ENCODE results near the gene DGCR2. TPM values are rescaled to one million over a fixed set of nuclear protein-coding genes. Genes with fewer than 3 reads are reported as not detected.

Gene DGCR2
- total RNA-seq, 2 donors from 2014 or later: 9.5 to 23.6 TPM

DNA sequence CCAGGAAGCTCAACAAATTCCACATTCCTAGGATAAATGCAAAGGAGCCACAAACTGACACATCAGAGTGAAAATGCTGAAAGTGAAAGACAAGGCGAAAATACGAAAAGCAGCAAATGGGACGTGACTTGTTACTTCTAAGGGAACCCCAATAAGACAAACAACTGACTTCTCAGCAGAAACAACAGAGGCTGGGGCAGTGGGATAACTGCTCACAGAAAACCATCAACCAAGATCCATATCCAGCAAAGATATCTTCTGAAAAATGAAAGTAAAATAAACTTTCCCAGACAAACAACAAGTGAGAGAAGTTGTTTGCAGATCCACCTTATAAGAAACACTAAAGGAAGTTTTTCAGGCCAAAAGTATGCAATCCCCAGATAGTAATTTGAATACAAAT is 72.1 kb downstream of the DGCR2 start:
- Mint-ChIP-seq H3K9me3 (no peaks in the 10 kb centered on the region), H3K27ac (no peak overlapping the region), H3K36me3 (peaks cover 0 to 10% of the 10 kb centered on the region in 2 donors)
- no peak for ATAC-seq
- no peak for DNase-seq (ENCODE audit: low spot score in 2 of 2)

DNA sequence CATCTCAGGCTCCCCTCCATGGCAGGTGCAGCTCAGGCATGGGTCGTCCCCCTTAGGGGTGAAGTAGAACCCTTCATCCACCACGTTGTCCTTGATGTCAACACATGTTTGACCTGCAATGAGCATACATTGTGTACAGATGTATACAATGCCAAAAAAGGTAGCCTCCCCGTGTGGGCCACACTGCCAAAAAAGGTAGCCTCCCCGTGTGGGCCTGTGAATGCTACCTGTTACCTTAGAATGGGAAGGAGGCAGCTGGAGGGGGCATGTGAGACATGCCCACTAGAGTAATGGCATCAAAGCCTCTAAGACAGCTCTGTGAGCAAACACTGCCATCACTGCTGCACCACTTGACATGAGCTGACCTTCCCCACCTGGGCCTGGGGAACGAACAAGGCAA is 73.7 kb downstream of the DGCR2 start:
- Mint-ChIP-seq H3K9me3 (no peaks in the 10 kb centered on the region), H3K27ac (no peak overlapping the region)
- DNase-seq (ENCODE audit: low spot score in 2 of 2): no peak

DNA sequence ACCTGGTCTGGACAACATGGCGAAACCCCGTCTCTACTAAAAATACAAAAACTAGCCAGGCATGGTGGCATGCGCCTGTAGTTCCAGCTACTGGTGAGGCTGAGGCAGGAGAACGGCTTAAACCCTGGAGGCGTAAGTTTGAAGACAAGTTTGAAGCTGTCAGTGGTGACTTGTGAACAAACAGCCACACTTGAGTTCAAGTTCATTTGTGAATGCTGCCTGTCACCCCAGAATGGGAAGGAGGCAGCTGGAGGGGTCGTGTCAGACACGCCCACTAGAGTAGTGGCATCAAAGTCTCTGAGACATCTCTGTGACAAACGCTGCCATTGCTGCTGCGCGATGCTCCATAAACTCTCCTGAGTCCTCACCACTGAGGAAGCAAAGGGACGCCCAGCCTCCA is 74.2 kb downstream of the DGCR2 start:
- Mint-ChIP-seq H3K36me3 (peaks cover 0 to 10% of the 10 kb centered on the region in 2 donors), H3K27ac (peak overlapping the region in 1 of 2 donors; percentile 72), H3K9me3 (no peaks in the 10 kb centered on the region)
- DNase-seq (ENCODE audit: low spot score in 2 of 2): no peak
- no peak for ATAC-seq

More for the DNA sequence above, 73.7 kb downstream of the DGCR2 start:
- ATAC-seq: no peak
- H3K36me3 Mint-ChIP-seq: peaks cover 0 to 10% of the 10 kb centered on the region in 2 donors

DNA sequence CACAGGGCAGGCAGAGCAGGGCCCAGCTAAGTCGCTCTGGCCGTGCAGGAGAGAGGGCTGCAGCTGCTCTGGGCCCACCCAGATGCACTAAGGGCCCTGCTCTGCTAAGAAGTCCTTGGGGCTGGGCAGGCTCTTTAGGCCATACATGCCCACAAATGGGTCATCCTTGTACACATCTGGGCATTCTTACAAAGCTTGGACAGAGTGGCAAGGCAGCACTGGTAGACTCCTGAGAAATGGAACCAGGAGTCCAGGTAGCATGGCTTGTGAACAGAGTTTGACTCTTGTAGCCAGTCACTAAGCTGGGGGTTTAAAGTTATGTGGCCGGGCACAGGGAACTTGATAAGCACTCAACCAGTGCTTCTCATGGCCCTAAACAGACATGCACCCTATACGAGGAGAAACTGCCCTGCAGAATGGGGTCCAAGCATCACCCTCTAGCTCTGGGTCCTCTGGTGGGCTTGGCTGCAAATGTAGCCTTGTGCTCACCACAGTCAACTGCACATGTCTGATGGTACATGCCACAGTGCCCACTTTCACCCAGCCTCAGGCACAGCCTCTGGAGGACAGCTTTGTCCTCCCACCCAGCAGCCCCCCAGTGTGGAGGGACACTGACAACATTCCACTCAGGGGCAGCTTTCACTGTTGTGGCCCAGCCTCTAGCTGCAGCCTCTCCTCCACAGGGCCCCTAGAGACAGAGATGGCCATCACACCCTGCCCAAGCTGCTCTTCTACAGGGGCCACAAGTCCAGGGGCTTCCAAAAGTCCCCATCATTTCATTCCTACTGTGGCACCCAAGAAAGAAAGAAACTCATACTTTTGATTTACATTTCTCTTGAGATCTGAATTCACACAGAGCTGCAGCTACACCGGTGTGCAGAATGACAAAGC is 75.2 kb downstream of the DGCR2 start:
- ATAC-seq (no peak), DNase-seq (ENCODE audit: low spot score in 2 of 2) (no peak)
- Mint-ChIP-seq H3K27ac (peak overlapping the region; percentile 72 to 89), H3K36me3 (peaks cover 0 to 10% of the 10 kb centered on the region in 2 donors), H3K9me3 (no peaks in the 10 kb centered on the region)

DNA sequence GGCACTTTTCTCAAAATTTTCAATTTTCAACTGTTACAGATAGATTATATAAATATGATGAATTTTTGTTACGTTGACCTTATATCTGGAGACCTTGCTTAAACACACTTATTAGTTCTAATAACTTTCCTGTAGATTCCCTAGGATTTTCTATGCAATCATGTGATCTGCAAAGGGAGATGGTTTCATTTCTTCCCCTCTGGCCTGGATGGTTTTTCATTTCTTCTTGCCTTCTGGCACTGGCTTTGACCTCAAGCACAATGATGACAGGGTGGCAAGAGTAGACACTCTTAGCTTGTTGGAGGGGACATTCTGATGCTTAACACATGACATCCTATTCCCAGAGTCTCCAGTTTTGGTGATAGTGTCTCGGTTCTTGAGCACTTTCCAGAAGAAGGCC is 75.9 kb downstream of the DGCR2 start:
- Mint-ChIP-seq H3K36me3 (peaks cover 0 to 10% of the 10 kb centered on the region in 2 donors), H3K27ac (peak overlapping the region in 1 of 2 donors; percentile 23), H3K9me3 (no peaks in the 10 kb centered on the region)
- no peak for ATAC-seq
- DNase-seq (ENCODE audit: low spot score in 2 of 2): no peak

DNA sequence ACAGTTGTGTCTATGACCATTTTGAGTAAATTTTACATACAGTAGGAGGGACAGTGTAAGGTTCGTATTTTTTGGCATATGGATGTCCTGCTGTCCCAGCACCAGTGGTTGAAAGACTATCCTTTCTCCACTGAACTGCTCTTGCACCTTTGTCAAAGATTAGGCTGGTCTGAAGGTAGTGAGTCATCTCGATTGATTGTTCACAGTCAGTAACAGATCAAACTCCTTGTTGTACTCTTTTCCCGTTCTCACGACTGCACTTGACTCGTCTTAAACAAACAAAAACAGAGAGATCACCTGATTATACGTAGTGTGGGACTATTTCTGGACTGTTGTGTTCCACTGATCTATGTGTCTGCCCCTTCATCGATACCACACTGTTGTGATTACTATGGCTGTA is 77.1 kb downstream of the DGCR2 start:
- no peak overlapping the region for H3K27ac Mint-ChIP-seq
- peaks cover 0 to 10% of the 10 kb centered on the region in 2 donors for H3K36me3 Mint-ChIP-seq
- DNase-seq (ENCODE audit: low spot score in 2 of 2): no peak
- no peak for ATAC-seq
- no peaks in the 10 kb centered on the region for H3K9me3 Mint-ChIP-seq

DNA sequence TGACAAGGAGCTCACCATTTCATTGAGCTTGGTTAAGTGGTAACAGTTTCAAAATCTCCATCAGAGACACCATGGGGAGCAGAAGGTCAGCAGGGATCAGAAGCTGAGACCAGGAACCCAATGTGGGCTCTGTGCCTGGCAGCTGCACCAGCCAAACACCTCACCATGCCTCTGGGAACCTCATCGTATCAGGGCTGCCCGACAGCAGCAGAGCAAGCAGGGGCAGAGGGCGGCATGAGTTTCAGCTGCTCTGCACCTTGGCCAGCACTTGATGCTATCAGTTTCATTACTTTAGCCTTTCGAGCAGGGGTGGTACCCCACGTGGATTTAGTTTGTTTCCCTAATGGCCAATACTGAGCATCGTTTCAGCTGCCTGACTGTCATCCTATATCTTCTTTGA is 77.8 kb downstream of the DGCR2 start:
- no peaks in the 10 kb centered on the region for H3K9me3 Mint-ChIP-seq
- peak overlapping the region in 1 of 2 donors; percentile 50 for H3K27ac Mint-ChIP-seq
- peaks cover 0 to 10% of the 10 kb centered on the region in 2 donors for H3K36me3 Mint-ChIP-seq
- DNase-seq (ENCODE audit: low spot score in 2 of 2): peak in 1 of 2 donors; percentile 6
- no peak for ATAC-seq

DNA sequence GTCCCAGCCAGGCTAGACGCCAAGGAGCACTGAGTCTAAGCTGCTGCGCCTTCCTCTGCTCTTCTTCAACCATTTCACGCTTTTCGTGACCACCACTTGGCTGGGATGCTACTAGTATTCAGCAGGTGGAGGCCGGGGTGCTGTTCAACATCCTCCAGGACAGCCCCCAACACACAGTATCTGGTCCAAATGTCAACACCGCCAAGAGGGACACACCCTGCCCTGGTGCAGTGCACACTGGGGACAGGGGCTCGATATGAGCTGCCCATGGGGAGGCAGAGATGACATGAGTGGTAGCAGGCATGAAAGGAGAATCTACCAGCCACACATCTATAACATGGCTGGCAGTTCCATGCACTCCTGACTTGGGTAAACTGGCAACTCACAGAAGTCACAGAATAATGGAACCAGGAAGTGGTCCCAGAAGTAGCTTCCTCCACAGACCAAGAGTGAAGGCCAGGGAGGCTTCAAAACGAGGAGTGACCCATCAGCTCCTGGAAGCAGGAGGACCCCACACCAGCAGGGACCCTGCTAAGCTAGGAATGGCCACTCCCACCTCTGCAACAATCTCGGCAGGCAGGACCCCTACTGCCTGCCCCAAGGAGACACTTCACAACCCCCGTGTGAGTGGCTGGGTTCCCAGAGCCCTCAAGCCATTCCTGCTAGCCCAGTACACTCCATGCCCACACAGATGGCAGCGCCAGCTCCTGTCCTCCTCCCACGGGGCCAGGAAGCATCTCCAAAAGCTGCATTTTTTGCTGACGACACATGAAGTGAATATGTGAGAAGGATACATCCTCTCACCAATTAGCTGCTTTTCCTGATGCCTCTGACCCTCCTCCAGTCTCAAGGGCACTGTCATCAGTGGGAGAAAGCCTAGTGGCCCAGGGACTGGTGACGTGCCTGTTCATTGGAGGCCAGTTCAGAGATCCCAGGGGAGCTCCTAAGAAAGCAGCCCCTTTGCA is 78.8 kb downstream of the DGCR2 start:
- DNase-seq (ENCODE audit: low spot score in 2 of 2) (peak in 1 of 2 donors; percentile 18), ATAC-seq (no peak)
- H3K9me3 Mint-ChIP-seq: no peaks in the 10 kb centered on the region
- H3K36me3 Mint-ChIP-seq: peaks cover 0 to 6% of the 10 kb centered on the region in 2 donors
- H3K27ac Mint-ChIP-seq: peak overlapping the region in 1 of 2 donors; percentile 53

DNA sequence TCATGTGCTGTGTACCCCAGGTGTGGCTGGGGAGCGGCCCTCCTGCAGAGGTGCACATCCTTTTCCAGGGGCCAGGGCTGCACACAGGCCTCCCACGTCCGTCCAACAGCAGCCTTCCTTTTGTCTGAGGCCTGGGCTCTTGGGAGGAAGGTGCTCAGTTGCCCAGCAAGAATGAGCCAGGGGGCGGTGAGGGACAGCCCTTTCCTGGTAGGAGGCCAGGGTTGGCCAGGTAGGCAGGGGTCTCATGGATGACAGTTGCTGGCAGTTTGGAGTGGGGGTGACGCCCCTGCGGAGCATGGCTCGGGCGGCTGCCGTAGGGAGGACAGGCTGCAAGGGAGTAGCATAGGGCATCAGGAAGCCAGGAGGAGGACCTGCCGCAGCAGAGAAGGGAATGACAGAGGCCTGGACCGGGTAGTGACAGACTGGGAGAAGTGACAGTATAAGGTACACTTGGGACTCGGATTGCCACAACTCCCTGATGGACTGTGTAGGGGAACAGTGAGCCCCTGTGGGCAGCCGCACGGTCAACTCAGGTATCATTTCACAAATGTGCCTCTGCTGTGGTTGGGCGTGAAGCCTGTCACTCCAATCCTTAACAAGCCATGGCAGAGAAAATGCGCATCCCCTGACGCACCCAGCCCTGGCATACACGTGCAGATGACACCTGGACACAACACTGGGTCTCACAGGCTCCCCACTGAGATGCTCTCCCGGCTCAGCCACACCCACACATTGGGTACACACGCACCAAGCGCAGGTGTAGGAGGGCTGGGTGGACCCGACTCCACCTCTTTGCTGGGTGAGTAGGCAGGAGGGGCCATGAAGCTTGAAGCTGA is 79.7 kb downstream of the DGCR2 start:
- H3K36me3 Mint-ChIP-seq: peaks cover 0 to 2% of the 10 kb centered on the region in 2 donors
- H3K9me3 Mint-ChIP-seq: no peaks in the 10 kb centered on the region
- H3K27ac Mint-ChIP-seq: peak overlapping the region in 1 of 2 donors; percentile 80
- ATAC-seq (no peak), DNase-seq (ENCODE audit: low spot score in 2 of 2) (peak in 1 of 2 donors; percentile 44)

DNA sequence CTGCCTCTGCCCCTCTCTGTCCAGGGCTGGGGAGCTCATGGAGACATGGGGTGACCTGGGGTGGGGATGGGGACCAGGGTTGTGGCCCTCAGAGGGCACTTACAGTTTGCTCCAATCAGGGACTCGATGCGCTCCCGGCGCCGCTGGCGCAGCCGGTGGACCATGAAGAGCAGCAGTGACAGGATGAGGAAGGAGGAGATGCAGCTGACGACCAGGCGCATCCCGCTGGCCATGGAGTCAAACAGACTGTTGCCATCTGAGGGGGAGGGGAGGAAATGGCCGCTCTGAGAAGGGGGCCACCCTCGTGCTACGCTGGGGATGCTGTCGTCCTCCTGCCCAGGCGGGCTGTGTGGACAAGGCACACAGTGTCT is 80.5 kb downstream of the DGCR2 start:
- H3K36me3 Mint-ChIP-seq: no peaks in the 10 kb centered on the region
- H3K27ac Mint-ChIP-seq: peak overlapping the region; percentile 52 to 80
- no peaks in the 10 kb centered on the region for H3K9me3 Mint-ChIP-seq
- ATAC-seq (no peak), DNase-seq (ENCODE audit: low spot score in 2 of 2) (peak in 1 of 2 donors; percentile 21)

DNA sequence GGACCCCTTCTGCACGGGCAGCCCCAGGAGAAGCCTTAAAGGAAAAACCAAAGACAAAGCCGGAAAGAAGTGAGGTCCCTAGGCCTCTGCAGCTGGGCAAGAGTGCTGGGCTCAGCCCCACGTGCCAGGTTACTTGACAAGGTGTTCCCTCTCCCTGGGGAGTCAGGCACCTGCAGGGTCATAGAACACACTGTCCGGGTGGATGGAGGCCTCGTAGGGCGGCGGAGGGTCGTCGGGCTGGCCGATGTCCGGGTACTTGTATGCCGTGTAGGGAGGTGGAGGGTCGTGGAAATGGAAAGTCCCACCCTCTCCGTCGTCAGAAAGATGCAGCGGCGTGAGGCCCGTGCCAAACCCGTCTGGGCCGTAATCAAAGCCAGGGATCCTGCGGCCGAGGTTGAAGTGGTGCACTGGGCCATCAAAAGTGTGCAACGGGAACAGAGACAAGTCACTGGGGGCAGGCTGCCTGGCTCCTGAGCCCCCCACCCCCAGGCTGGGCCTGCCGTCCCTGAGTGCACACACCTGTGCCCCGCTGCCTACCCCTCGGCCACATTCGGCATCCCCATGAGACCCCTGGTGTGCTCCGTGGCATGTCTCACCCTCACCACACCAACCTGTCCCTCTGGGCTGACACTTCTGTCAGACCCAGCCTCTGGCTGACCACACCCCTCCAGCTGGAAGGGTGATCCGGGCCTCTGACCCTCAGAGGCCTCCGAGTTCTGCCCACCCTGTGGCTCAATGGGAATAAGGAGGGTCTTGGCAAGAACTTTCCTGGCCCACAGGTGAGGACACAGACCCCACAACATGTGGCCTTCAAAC is 81.1 kb downstream of the DGCR2 start:
- H3K9me3 Mint-ChIP-seq: no peaks in the 10 kb centered on the region
- no peak for ATAC-seq
- peak in 1 of 2 donors; percentile 37 for DNase-seq (ENCODE audit: low spot score in 2 of 2)
- no peaks in the 10 kb centered on the region for H3K36me3 Mint-ChIP-seq
- peak overlapping the region in 1 of 2 donors; percentile 80 for H3K27ac Mint-ChIP-seq

DNA sequence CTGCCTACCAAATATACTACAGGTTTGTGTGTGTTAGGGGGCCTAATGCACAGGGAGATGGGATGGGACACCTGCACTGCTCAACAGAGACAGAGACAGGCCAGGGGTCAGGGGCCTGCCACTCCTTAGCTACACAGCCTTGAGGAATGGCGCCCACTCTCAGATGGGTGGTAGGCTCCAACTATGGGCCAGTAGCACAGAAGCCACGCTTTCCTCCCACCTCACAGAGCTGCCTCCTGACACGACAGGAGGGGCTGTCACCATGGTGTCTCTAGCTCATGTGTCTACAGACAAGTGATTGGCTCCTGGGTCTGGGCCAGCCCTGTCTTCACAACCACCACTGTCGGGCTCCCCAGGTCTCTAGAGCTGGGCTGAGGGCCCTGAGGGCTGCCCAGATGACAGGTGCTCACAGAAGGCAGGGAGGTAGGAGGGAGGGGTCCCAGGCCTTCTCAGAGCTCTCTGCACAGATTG is 81.8 kb downstream of the DGCR2 start:
- ATAC-seq (no peak), DNase-seq (ENCODE audit: low spot score in 2 of 2) (peak in 1 of 2 donors; percentile 38)
- Mint-ChIP-seq H3K27ac (no peak overlapping the region), H3K36me3 (no peaks in the 10 kb centered on the region), H3K9me3 (no peaks in the 10 kb centered on the region)

DNA sequence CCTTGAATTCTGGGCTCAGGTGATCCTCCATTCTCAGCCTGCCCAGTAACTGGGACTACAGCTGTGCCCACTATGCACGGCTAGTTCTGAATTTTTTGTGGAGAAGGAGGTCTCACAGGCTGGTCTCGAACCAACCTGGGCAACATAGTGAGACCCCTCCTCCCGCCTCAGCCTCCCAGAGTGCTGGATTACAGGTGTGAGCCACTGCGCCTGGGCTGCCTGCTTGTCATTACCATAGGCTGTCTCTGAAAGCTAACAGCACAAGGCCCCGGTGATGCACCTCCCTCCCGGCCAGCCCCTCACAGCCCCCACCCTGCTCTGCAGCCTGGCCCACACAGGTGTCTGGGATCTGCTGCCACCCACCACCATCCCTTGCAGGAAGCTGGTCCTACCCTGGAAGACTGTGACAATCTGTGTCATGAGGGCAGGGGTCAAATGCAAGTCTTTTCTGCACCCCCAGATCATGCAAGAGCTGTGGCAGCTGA is 82.4 kb downstream of the DGCR2 start:
- no peaks in the 10 kb centered on the region for H3K36me3 Mint-ChIP-seq
- peak overlapping the region in 1 of 2 donors; percentile 22 for H3K27ac Mint-ChIP-seq
- no peak for DNase-seq (ENCODE audit: low spot score in 2 of 2)
- no peak for ATAC-seq
- H3K9me3 Mint-ChIP-seq: no peaks in the 10 kb centered on the region

DNA sequence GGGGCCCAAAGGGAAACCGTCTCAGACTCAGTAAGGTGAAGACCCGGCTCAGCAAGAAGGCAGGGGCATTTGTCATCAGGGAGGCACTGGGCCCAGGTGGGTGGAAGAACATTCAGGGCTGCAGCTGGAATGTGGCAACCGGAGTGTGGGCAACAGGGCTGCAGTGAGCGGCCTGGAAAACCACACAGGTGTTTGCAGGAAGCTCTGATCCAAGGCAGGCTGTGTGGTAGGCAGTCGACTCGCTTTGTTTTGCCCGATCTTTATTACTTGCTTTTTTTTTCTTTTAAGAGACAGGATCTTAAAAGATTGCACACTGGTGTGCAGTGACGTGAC is 82.8 kb downstream of the DGCR2 start:
- no peaks in the 10 kb centered on the region for H3K36me3 Mint-ChIP-seq
- ATAC-seq: no peak
- H3K9me3 Mint-ChIP-seq: no peaks in the 10 kb centered on the region
- peak in 1 of 2 donors; percentile 43 for DNase-seq (ENCODE audit: low spot score in 2 of 2)
- H3K27ac Mint-ChIP-seq: no peak overlapping the region

DNA sequence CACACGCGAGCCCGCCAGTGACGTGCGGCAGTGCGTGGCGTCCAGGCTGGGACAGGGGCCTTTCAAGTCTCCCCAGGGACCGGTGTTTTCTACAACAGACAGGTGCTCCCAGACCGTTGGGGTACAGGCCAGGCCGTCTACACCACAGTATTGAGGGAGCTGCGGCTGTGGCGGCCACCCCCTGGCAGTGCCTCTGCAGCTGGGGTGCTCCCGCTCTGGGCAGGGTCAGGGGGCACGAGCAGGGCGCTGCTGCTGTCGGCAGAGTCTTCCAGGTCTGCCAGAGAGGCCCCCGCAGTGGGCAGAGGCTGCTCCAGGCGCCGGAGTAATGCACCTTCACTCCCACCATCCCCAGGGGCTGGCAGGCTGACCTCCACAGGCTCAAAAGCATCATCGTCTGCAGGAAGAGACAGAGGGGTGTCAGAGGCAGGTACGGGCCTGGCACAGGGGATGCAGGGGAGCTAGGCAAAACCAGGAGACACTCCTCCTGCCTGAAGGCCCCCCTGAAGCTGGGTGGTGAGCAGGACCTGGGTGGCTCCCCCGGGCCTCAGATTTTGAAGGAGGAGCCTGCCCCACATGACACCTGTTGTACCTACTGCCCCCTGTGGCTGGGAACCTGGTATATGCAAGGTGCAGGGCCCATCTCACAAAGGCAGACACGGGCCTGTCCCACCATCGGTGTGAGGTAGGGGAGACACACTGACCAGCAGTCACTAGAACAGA is 83.3 kb downstream of the DGCR2 start:
- Mint-ChIP-seq H3K36me3 (no peaks in the 10 kb centered on the region), H3K9me3 (no peaks in the 10 kb centered on the region), H3K27ac (no peak overlapping the region)
- no peak for ATAC-seq
- DNase-seq (ENCODE audit: low spot score in 2 of 2): peak in 1 of 2 donors; percentile 52
